NCI-H146 (cell line): ENCODE data around the gene TUBGCP5.
"Not testable (repeated sequence)": the region's sequence is repeated elsewhere in the genome, so short reads cannot be mapped to it uniquely, and the experiment has no call there.

ENCODE experiments used
- DNase-seq: peaks from one replicate; lab custom pipeline; 2025; lab: John Stamatoyannopoulos, UW

Gene TUBGCP5

DNA sequence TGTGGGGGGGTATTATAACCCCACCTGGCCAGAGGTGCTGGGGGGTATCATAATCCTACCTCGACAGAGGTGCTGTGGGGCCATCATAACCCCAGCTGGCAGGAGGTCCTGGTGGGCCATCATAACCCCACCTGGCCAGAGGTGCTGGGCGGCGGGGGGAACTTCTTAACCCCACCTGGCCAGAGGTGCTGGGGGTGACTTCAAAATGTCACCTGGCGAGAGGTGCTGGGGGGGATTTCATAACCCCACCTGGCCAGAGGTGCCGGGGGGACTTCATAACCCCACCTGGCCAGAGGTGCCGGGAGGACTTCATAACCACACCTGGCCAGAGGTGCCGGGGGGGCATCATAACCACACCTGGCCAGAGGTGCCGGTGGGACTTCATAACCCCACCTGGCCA is 2.4 kb upstream of the TUBGCP5 start:
- not testable (repeated sequence) for DNase-seq

GRCh38 chr15:23039917-23040281 is 530 bp upstream of the TUBGCP5 start:
- no peak for DNase-seq

DNA sequence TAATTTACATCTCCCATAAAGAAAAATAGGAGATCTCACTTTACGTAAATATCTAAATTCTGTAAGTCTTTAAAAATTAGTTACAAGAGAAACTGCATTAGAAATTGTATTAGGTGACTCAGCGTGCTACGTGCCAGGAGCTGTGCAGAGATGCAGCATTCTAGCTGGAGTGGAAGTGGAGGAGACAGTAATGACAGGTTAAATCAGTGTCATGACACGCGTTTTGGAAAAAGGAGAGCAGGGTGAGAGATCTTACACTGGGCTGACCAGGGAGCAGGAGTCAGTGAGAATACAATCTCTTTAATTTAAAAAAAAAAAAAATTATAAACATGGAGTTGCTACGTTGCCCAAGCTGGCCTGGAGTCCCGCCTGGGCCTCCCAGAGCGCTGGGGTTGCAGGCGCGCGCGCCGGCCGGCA is 635 bp downstream of the TUBGCP5 start:
- DNase-seq, result peak; percentile 29

DNA sequence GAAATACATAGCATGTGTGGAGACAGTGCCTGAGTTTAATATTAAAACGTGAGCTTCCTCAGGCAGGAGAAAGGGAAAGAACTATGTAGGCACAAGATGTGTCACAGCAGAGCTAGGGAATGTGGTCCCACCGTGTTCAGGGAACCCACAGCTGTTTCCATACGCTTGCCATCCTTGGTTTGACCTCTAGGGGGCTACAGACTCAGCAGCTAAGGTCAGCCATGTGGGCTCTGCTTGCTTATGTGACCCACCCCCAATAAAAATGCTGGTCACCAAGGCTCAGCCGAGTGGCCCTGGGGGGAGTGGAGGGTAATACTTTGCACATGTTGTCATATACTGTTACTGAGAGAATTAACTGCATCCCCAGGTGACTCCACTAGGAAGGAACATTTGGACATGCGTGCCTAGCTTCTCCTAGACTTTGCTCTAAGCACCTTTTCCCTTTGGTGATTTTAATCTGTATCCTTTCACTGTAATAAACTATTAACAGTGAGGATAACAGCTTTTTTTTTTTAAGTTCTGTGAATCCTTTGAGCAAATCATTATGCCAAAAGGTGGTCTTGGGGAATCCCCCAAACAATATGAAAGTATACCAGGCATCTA is 3.3 kb downstream of the TUBGCP5 start:
- peak; percentile 22 for DNase-seq

DNA sequence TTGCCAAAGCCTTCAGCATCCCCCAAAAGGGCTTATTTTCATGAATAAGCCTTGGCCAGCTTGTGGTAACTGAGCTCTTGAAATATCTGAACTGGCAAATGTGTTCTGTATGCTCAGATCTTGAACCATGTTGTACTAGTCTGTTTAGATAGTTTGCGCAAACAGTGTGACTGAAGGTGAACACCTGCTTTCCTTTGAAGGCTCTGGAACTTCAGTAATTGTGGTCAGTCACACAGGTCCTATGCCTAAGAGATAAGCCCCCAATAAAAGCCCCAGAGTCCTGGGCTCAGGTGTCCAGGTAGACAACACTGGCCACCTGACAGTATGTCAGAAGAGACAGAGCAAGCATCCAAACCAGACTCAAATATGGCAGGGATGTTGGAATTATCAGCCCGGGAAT is 5.4 kb downstream of the TUBGCP5 start:
- DNase-seq, result peak; percentile 15

- no peak for DNase-seq
Measured at GRCh38 chr15:23026218-23026617, 13.2 kb downstream of the TUBGCP5 start.

DNA sequence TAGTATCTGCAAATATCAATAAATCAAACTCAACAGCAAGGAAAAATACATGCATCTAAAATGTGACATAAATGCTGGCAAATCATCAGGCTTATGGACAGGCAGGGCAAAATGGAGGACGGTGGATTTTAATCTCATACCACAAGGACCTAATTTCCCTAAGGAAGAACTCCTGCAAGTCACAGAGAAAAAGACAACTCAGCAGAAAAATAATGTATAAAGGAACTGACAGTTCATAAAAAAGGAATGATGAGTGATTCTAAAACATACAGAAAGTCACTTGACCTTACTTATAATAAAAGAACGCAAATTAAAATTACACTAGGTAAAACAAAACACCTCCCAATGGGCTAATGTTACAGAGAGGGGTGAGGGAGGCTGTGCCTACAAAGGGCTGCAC is 17.2 kb downstream of the TUBGCP5 start:
- no peak for DNase-seq

DNA sequence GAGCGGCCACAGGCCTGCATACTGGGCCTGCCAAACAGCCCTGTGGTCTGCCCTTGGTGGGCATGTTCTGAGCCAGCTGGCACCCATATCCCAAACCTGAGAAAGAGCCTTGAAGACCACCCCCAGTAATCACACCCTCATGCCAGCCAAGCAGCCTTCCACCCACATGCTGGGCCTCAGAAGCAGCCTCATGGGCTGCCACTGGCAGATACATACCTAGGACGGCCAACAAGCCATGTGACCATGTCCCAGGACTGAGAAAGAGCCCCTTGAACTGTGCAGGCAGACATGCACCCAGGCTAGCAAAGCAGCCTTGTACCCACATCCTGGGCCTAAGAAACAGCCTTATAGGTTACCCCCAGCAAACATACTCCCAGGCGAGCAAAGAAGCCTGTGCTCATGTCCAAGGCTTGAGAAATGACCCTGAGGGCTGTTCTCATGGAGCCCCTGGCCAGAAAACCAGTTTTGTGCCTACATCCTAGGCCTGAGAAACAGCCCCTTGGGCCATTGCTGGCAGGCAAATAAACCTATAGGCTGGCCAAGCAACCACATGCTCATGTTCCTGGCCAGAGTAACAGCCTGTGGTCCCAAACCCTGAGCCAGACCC is 24.9 kb downstream of the TUBGCP5 start:
- DNase-seq, result no peak

- no peak for DNase-seq
Measured at GRCh38 chr15:23013681-23014080, 25.7 kb downstream of the TUBGCP5 start.

DNA sequence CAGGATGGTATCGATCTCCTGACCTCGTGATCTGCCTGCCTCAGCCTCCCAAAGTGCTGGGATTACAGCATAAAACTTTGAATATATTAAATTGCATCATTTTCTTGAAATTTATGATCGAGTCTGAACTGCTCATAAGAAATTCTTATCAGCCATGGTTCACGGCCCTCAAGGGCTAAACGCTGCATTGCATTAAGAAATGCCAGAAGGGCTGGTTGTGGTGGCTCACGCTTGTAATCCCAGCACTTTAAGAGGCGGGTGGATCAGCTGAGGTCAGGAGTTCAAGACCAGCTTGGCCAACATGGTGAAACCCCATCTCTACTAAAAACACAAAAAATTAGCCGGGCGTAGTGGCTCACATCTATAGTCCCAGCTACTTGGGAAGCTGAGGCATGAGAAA is 26.8 kb downstream of the TUBGCP5 start:
- DNase-seq, result not testable (repeated sequence)

DNA sequence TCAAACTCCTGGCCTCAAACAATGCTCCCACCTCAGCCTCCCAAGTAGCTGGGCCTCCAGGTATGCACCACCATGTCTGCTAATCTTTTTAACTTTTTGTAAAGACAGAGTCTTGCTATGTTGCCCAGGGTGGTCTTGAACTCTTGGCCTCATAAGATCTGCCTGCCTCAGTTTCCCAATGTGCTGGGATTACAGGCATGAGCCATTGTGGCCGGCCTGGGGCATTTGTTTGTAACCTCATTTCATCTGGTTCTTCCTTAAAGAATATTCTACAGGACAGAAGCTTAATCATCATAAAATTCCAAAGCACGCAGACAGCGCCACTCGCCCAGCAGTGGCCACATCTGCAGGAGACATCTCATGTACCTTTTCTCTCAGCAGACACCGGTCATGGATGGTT is 35.6 kb downstream of the TUBGCP5 start:
- DNase-seq, result no peak

DNA sequence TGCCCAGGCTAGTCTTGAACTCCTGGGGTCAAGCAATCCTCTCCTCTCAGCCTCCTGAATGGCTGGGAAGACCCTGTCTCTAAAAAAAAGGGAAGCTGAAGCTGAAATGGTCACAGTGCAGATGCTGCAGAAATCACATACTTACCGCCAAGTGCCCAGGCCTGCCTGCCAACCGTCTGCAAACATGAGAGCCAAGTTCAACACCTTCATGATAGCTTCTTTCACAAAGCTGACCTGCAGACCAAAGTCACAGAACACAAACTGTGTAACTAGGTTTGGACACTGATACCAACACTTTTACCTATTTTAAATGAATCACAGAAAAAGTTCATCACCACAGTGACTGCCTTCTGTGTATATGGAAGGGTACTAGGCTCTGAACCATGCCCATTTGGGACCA is 36.4 kb downstream of the TUBGCP5 start:
- no peak for DNase-seq

DNA sequence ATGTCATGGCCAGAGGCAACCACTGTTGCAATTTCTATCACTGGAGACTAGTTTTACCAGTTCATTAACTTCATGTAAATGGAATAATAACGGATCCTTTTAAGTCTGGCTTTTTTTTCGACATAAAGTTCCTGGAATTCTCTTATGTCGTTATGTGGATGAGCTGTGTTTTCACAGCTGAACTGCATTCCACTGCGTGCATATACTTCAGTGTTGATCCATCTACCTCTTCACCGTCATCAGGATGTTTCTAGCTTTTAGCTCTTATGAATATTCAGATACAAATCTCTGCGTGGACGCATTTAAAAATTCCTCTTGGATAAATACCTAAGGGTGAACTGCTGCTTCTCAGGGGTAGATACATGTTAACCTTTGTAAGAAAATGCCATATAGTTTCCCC is 43.6 kb downstream of the TUBGCP5 start:
- DNase-seq, result no peak

DNA sequence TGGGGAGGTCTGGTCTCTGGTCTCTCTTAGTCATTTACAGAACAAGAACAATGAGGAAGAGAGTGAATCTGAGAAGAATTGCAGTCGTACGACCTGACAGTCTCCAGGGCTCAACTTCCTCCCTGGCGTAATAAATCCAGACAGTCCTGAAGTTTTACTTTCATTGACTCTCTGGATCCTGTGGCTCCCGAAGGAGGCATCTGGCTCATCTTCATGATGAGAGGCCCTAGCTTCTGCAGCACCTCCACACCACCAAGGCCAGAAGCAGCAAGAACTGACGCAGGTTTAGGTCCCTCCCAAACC is 47.4 kb downstream of the TUBGCP5 start:
- DNase-seq, result no peak

DNA sequence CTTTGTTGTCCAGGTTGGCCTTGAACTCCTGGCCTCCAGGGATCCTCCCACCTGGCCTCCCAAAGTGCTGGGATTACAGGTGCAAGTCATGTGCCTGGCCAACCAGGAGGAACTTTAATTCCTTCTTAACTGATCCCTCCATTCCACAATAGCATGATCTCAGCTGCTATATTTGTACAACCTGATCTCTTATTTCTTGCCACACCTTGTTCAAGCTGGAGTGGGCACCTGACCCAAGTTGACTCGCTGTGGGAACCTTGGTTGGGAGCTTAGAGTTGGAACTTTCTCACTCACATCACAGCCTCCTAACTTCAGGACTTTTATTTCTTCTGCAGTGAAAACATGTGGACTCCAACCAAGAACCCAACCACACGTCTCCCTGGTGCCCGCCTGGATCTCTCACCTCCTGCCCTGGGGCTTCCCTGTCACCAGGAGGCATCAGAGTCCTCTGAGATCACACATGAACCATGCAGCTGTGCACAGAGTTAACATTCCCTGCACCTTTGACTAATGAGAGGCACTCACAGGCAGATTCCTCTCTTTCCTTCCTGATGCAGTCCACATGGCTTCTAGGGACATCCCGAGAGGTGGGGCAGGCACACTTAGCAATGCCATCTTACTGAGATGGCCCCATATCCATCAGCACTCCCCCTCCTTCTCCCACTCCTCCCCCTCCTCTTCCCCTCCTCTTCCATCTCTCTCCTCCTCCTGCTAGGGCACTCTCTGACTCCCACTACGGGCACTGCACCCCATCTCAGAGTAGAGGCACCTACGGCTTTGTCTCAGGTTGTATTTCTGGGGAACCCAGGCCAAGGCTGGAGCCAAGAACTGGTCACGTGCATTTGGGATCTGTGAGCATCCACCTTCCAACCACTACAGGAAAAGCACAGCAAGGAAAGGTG is 49.5 kb downstream of the TUBGCP5 start:
- no peak for DNase-seq

- no peak for DNase-seq
Measured at GRCh38 chr15:22988811-22989210, 50.6 kb downstream of the TUBGCP5 start.

GRCh38 chr15:22981931-22982330 is 57.4 kb downstream of the TUBGCP5 start:
- not testable (repeated sequence) for DNase-seq

- DNase-seq, result no peak
Measured at GRCh38 chr15:22981051-22981840, 58.1 kb downstream of the TUBGCP5 start.

DNA sequence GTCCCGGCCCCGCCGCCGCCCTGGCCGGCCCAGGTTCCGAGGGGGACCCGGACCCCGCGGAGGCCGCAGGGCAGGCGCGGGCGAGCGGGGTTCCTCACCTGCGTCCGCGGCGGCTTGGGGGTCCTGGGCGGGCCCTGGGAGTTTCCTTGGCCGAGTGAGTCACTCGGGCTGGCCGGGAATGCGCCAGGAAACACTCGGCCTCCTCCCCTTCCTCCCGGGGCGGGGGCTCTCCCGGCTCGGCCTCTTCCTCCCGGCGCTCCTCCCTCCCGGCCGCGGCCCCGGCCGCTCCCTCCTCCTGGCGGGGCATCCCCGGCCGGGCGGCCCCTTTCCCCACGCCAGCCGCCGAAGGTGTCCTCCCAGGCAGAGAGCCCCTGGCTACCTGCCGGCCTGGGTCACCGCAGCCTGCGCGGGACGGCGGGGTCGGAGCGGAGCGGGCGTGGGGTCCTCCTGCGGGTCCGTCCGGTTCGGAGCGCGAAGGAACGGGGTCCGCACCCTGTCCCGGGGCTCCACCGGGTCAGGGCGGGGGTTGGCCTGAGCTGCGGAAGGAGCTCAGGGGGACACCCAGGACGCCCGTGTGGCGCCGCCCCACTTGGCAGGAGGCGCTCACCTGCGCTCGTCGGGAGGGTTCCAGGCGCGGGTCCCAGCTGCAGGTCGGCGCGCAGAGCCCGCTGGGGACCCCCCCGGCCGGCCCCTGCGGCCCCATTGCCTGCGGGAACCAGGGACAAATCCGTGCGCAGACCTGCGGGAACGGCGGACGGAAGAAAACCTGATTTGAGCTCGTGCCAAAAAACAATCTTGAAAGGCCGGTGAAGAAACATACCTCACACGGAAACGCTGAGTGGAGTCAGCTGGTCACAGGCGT is 58.9 kb downstream of the TUBGCP5 start, which contains the start of gene CYFIP1:
CYFIP1 (minus strand) TSS at position 180 of the 862 bp plus-strand sequence. CDS start 33,083 bp downstream, outside the sequence.
- DNase-seq, result peak; percentile 77

- peak; percentile 57 for DNase-seq
Measured at GRCh38 chr15:22979238-22980188, 59.9 kb downstream of the TUBGCP5 start.
